KMS-11 (cell line): ENCODE data around the gene TUBGCP2.

ENCODE experiments used
- H2AFZ ChIP-seq: fragments of 200-600 bp; sonication (generic); 2 replicates; pipeline ENCODE4 v1.6.1; 2016; ENCODE audit warnings: antibody characterized with exemption, mixed run types, low read depth
- H3K27ac ChIP-seq: fragments of 200-600 bp; sonication (generic); 2 replicates; pipeline ENCODE4 v1.6.1; 2016; ENCODE audit warnings: mild to moderate bottlenecking, mixed run types
- H3K27me3 ChIP-seq: fragments of 200-600 bp; sonication (generic); 2 replicates; pipeline ENCODE4 v1.6.1; 2017; ENCODE audit warnings: mild to moderate bottlenecking, low read depth, mixed run types, moderate library complexity; ENCODE audit not compliant: insufficient read depth
- H3K36me3 ChIP-seq: fragments of 200-600 bp; sonication (generic); 2 replicates; pipeline ENCODE4 v1.6.1; 2017; ENCODE audit warnings: mild to moderate bottlenecking, mixed run types; ENCODE audit not compliant: insufficient read depth
- H3K4me1 ChIP-seq: fragments of 200-600 bp; sonication (generic); 2 replicates; pipeline ENCODE4 v1.6.1; 2016; ENCODE audit warnings: mild to moderate bottlenecking, low read depth, mixed run types; ENCODE audit not compliant: poor library complexity, severe bottlenecking
- H3K4me2 ChIP-seq: fragments of 200-600 bp; sonication (generic); 2 replicates; pipeline ENCODE4 v1.7.0; 2016; ENCODE audit warnings: mild to moderate bottlenecking, mixed run types
- H3K4me3 ChIP-seq: fragments of 200-600 bp; sonication (generic); IDR thresholded peaks from 2 replicates; pipeline ENCODE4 v1.6.1; 2017; ENCODE audit warnings: low read depth, low read length, mixed read lengths; ENCODE audit not compliant: insufficient read depth
- H3K79me2 ChIP-seq: fragments of 200-600 bp; sonication (generic); 2 replicates; pipeline ENCODE4 v1.6.1; 2016; ENCODE audit warnings: low read depth, mixed run types; ENCODE audit not compliant: insufficient read depth
- H3K9ac ChIP-seq: fragments of 200-600 bp; sonication (generic); 2 replicates; pipeline ENCODE4 v1.6.1; 2016; ENCODE audit warnings: mild to moderate bottlenecking, mixed run types
- H4K20me1 ChIP-seq: fragments of 200-600 bp; sonication (generic); 2 replicates; pipeline ENCODE4 v1.6.1; 2016; ENCODE audit warnings: mild to moderate bottlenecking, mixed run types; ENCODE audit not compliant: insufficient read depth
- TF ChIP-seq, protein P1 (sequence below): fragments of 200-600 bp; sonication (generic); conservative IDR thresholded peaks from 2 replicates; pipeline ENCODE4 v1.6.1; 2017; ENCODE audit warnings: low read depth, mild to moderate bottlenecking, antibody characterized with exemption, low read length, moderate library complexity, mixed read lengths

The TUBGCP2 gene, protein sequence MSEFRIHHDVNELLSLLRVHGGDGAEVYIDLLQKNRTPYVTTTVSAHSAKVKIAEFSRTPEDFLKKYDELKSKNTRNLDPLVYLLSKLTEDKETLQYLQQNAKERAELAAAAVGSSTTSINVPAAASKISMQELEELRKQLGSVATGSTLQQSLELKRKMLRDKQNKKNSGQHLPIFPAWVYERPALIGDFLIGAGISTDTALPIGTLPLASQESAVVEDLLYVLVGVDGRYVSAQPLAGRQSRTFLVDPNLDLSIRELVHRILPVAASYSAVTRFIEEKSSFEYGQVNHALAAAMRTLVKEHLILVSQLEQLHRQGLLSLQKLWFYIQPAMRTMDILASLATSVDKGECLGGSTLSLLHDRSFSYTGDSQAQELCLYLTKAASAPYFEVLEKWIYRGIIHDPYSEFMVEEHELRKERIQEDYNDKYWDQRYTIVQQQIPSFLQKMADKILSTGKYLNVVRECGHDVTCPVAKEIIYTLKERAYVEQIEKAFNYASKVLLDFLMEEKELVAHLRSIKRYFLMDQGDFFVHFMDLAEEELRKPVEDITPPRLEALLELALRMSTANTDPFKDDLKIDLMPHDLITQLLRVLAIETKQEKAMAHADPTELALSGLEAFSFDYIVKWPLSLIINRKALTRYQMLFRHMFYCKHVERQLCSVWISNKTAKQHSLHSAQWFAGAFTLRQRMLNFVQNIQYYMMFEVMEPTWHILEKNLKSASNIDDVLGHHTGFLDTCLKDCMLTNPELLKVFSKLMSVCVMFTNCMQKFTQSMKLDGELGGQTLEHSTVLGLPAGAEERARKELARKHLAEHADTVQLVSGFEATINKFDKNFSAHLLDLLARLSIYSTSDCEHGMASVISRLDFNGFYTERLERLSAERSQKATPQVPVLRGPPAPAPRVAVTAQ

DNA sequence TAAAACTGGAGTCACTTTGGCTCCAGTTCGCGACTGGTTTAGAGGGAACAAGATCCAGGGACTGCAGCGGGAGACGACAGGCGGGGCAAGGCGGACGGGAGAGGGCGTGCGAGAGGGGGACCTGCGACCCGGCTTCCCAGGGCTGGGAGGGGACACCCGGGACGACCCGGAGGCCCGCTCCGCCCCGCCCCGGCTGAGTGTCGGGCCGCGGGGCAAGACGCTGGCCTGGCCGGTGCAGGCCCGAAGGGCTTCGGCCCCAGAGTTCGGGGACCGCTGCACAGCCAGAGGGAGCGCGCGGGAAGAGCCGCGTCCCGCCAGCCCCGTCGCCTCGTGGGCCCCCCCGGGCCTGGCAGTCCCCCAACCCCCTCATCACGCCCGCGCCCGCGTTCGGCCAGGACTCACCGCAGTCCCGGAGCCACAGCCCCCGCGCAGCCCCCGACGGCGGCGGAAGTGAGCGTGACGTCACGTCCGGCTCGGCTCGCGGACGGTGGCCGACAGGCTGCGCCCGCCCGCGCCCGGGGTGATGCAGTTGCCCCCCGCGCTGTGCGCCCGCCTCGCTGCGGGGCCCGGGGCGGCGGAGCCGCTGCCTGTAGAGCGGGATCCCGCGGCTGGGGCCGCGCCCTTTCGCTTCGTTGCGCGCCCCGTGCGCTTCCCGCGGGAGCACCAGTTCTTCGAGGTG is at the start of gene TUBGCP2, which contains the start of gene ZNF511:
TUBGCP2 (minus strand) TSS at position 452 of the 679 bp plus-strand sequence. CDS start 5,931 bp downstream, outside the sequence.
ZNF511 (plus strand) TSS at position 494 of the 679 bp plus-strand sequence; CDS start at position 524, 30 bp downstream.
- H3K79me2 ChIP-seq, result peaks cover 43% of the 10 kb centered on the region; the same call in 1 of the 2 replicates
- H3K9ac ChIP-seq, result peak within 1 kb of the TSS; percentile 98
- peak within 1 kb of the TSS; percentile 31 for H3K4me3 ChIP-seq
- peak within 1 kb of the TSS; percentile 93 for H3K27ac ChIP-seq
- no peaks in the 10 kb centered on the region for H3K36me3 ChIP-seq
- TF ChIP-seq, protein P1, sequence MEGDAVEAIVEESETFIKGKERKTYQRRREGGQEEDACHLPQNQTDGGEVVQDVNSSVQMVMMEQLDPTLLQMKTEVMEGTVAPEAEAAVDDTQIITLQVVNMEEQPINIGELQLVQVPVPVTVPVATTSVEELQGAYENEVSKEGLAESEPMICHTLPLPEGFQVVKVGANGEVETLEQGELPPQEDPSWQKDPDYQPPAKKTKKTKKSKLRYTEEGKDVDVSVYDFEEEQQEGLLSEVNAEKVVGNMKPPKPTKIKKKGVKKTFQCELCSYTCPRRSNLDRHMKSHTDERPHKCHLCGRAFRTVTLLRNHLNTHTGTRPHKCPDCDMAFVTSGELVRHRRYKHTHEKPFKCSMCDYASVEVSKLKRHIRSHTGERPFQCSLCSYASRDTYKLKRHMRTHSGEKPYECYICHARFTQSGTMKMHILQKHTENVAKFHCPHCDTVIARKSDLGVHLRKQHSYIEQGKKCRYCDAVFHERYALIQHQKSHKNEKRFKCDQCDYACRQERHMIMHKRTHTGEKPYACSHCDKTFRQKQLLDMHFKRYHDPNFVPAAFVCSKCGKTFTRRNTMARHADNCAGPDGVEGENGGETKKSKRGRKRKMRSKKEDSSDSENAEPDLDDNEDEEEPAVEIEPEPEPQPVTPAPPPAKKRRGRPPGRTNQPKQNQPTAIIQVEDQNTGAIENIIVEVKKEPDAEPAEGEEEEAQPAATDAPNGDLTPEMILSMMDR, result no peak
- peak within 1 kb of the TSS; percentile 75 for H2AFZ ChIP-seq
- no peaks in the 10 kb centered on the region for H4K20me1 ChIP-seq
- H3K4me1 ChIP-seq, result peaks cover 13% of the 10 kb centered on the region
- H3K4me2 ChIP-seq, result peak within 1 kb of the TSS; percentile 91
- no peaks in the 10 kb centered on the region for H3K27me3 ChIP-seq

DNA sequence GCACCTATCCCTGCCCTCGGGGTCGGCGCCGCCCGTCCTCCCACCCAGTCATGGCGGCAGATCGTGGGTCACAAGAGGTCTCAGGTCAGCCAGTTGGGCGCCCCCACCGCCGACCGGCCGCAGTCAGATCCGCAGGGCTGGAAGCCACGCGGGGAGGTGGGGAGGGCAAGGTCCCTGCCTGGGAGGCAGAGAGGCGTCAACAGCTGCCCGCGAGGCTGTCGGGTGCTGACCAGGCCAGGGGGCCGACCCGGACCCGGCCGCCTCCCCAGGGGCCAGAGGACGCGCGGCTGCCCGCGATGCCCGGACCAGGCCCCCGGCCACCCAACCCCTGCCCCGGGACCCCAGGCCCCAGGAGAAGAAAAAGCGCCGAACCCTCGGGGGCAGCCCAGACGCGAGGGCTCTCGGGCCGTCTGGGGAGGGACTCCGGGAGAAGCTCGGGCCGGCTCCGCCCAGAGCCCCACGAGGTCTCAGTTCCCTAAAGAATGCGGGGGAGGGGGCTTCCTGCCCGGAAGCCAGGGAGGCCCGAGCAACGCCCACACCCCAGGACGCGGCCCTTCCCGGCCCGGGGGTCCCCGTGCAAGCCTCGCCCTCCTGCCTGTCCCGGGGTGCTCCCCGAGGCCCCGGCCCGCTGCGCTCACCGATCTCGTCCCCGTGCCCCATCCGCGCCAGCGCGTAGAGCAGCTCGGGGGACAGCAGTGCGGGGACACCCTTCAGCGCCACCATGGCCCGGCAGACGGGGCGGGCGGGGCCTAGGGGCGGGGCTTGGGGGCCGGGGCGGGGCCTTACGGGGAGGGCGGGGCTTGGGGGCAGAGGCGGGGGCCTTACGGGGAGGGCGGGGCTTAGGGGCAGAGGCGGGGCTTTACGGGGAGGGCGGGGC is 48.9 kb upstream of the TUBGCP2 start, which contains the start of gene FUOM:
FUOM (minus strand) TSS at position 735 of the 877 bp plus-strand sequence; CDS start at position 723, 12 bp downstream.
- Histone ChIP-seq H3K27me3 (no peaks in the 10 kb centered on the region), H3K79me2 (no peaks in the 10 kb centered on the region), H3K4me3 (no peak within 1 kb of the TSS), H3K4me1 (no peaks in the 10 kb centered on the region), H3K4me2 (peak within 1 kb of the TSS; percentile 76), H4K20me1 (no peaks in the 10 kb centered on the region), H3K36me3 (no peaks in the 10 kb centered on the region), H3K27ac (0 out of 2 replicates have a peak within 1 kb of the TSS, but pooled peaks have one; percentile 26), H3K9ac (peak within 1 kb of the TSS; percentile 77), H2AFZ (peak within 1 kb of the TSS; percentile 81)
- TF ChIP-seq, protein P1, result no peak

DNA sequence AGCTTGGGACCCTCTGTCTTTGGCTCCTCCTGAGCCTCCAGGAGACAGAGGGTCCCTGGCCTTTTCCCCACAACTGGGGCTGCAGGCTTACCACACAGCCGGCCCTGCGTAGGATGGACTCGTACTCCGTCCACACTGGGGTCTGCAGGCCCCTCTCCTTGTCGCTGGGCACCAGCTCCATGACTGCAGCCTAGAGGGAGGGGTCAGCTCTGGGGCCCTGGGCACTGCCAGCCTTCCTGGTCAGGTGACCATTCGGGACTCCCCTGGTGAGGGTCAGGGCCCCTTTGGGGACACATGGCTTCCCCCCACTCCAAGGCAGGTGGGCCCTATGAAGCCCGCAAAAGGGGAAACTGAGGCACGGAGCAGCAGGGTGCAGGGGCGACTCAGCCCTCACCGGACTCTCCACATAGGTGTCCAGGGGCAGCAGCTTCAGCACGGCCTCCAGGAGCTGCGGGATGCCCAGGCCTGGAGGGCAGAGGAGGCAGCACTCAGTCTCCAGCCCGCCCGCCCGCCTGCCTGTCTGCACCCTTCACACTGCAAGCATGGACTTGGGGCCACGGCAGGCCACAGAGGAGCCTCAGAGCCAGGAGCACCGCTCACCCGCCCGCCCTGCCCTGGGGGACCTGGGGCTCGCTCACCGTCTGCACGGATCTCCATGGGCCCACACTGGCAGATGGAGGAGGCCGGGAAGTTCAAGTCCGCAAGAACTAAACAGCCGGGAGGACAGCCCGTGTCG is 48.0 kb upstream of the TUBGCP2 start:
- Histone ChIP-seq H3K27me3 (no peaks in the 10 kb centered on the region), H3K27ac (no peak overlapping the region), H3K4me2 (peak overlapping the region; percentile 76), H3K9ac (peak overlapping the region; percentile 77), H3K4me3 (no peak overlapping the region), H2AFZ (peak overlapping the region; percentile 81), H3K36me3 (no peaks in the 10 kb centered on the region), H4K20me1 (no peaks in the 10 kb centered on the region), H3K79me2 (no peaks in the 10 kb centered on the region), H3K4me1 (no peaks in the 10 kb centered on the region)
- TF ChIP-seq, protein P1, result no peak
